ENCODE results near the gene MED29. TPM values are rescaled to one million over a fixed set of nuclear protein-coding genes. Genes with fewer than 3 reads are reported as not detected.

The MED29 gene
- total RNA-seq, 6 experiments from 2014 or later = 19.4 to 38.1 (median 24.1) TPM

- WGBS (ENCODE audit: insufficient coverage, low coverage, low lambda C conversion rate, missing lambda C conversion rate) = 93% methylated on average over 4 of the region's 4 CpGs
- ATAC-seq = no peak
- H3K27me3 ChIP-seq = no peaks in the 10 kb centered on the region
- intact Hi-C loops (cut with DNase I) = no loop called here
- peak overlapping the region; percentile 65 to 99 (median 95) for H3K27ac ChIP-seq
- no peaks in the 10 kb centered on the region for H3K9me3 ChIP-seq
- peaks cover 0 to 66% (median 25%) of the 10 kb centered on the region in 4 donors for H3K4me1 ChIP-seq
- H3K36me3 ChIP-seq = no peaks in the 10 kb centered on the region
- no peak for DNase-seq
- TF ChIP-seq, protein P1, sequence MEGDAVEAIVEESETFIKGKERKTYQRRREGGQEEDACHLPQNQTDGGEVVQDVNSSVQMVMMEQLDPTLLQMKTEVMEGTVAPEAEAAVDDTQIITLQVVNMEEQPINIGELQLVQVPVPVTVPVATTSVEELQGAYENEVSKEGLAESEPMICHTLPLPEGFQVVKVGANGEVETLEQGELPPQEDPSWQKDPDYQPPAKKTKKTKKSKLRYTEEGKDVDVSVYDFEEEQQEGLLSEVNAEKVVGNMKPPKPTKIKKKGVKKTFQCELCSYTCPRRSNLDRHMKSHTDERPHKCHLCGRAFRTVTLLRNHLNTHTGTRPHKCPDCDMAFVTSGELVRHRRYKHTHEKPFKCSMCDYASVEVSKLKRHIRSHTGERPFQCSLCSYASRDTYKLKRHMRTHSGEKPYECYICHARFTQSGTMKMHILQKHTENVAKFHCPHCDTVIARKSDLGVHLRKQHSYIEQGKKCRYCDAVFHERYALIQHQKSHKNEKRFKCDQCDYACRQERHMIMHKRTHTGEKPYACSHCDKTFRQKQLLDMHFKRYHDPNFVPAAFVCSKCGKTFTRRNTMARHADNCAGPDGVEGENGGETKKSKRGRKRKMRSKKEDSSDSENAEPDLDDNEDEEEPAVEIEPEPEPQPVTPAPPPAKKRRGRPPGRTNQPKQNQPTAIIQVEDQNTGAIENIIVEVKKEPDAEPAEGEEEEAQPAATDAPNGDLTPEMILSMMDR (IDR thresholded peaks at IDR 0.05) = no peak
- TF ChIP-seq POLR2A (IDR thresholded peaks at IDR 0.05) = no peak
- H3K4me3 ChIP-seq = no peak overlapping the region
Observed at GRCh38 chr19:39399668-39400050, 8.5 kb downstream of the MED29 start.

GRCh38 chr19:39400061-39400460 is 8.9 kb downstream of the MED29 start:
- Histone ChIP-seq H3K9me3 (no peaks in the 10 kb centered on the region), H3K36me3 (no peaks in the 10 kb centered on the region), H3K4me3 (no peak overlapping the region), H3K4me1 (peaks cover 0 to 66% (median 25%) of the 10 kb centered on the region in 4 donors), H3K27me3 (no peaks in the 10 kb centered on the region), H3K27ac (peak overlapping the region; percentile 65 to 99 (median 95))
- DNase-seq (no peak), ATAC-seq (no peak)
- TF ChIP-seq POLR2A (IDR thresholded peaks at IDR 0.05) = no peak
- TF ChIP-seq, protein P1 (IDR thresholded peaks at IDR 0.05) = no peak
- intact Hi-C loops (cut with DNase I) = no loop called here
- 89% methylated on average over 4 of the region's 4 CpGs for WGBS (ENCODE audit: insufficient coverage, low coverage, low lambda C conversion rate, missing lambda C conversion rate)

DNA sequence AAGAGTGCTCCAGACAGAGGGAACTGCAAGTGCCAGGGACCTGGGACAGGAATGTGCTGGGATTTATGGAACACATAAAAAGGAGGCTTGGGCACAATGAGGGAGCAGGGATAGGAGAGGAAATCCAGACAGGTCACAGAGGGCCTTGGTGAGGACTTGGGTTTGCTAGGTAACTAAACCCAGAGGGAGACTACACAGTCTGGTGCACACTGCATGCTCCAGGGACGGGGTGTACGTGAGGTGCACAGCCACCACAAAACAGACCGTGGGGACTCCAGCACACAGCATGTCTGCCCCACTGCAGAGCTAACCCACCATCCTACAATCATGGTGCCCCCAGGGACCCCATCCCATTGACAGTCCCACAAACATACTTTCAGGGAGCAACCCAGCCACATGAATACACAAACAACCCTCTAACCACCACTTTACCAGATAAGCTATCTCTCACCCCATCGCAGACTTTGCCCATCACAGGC is 9.9 kb downstream of the MED29 start:
- no peak for ATAC-seq
- TF ChIP-seq, protein P1 (IDR thresholded peaks at IDR 0.05) = no peak
- no peak for TF ChIP-seq POLR2A (IDR thresholded peaks at IDR 0.05)
- 23% methylated on average over 4 of the region's 4 CpGs for WGBS (ENCODE audit: insufficient coverage, low coverage, low lambda C conversion rate, missing lambda C conversion rate)
- peaks cover 0 to 73% (median 28%) of the 10 kb centered on the region in 4 donors for H3K4me1 ChIP-seq
- H3K27ac ChIP-seq = peak overlapping the region; percentile 95 to 99 (median 98)
- no peaks in the 10 kb centered on the region for H3K27me3 ChIP-seq
- H3K4me3 ChIP-seq = peak overlapping the region in 1 of 3 donors; percentile 18
- intact Hi-C loops (cut with DNase I) = no loop called here
- no peaks in the 10 kb centered on the region for H3K36me3 ChIP-seq
- peak in 1 of 3 donors; percentile 58 for DNase-seq
- no peaks in the 10 kb centered on the region for H3K9me3 ChIP-seq

GRCh38 chr19:39401549-39402345 is 10.6 kb downstream of the MED29 start:
- H3K4me3 ChIP-seq = peak overlapping the region in 2 of 3 donors; percentile 51 to 56
- 13% methylated on average over 14 of the region's 25 CpGs for WGBS (ENCODE audit: insufficient coverage, low coverage, low lambda C conversion rate, missing lambda C conversion rate)
- peak; percentile 39 to 49 (median 44) for ATAC-seq
- H3K9me3 ChIP-seq = no peaks in the 10 kb centered on the region
- no peaks in the 10 kb centered on the region for H3K36me3 ChIP-seq
- H3K27me3 ChIP-seq = no peaks in the 10 kb centered on the region
- peak; percentile 90 to 92 (median 91) for DNase-seq
- peaks cover 0 to 68% (median 29%) of the 10 kb centered on the region in 4 donors for H3K4me1 ChIP-seq
- TF ChIP-seq, protein P1 (IDR thresholded peaks at IDR 0.05) = no peak
- TF ChIP-seq POLR2A (IDR thresholded peaks at IDR 0.05) = peak; percentile 94
- H3K27ac ChIP-seq = peak overlapping the region; percentile 95 to 99 (median 98)
- intact Hi-C loops (cut with DNase I) = no loop called here
